ENCODE data around the gene TBP. TPM values are rescaled to one million over a fixed set of nuclear protein-coding genes. Genes with fewer than 3 reads are reported as not detected.

TBP gene
- total RNA-seq, 1 donor from 2014 or later, result 21.6 TPM

- no peak overlapping the region for H3K4me3 Mint-ChIP-seq
- DNase-seq (no peak), ATAC-seq (ENCODE audit: low read depth) (no peak)
- TF ChIP-seq, protein P1, sequence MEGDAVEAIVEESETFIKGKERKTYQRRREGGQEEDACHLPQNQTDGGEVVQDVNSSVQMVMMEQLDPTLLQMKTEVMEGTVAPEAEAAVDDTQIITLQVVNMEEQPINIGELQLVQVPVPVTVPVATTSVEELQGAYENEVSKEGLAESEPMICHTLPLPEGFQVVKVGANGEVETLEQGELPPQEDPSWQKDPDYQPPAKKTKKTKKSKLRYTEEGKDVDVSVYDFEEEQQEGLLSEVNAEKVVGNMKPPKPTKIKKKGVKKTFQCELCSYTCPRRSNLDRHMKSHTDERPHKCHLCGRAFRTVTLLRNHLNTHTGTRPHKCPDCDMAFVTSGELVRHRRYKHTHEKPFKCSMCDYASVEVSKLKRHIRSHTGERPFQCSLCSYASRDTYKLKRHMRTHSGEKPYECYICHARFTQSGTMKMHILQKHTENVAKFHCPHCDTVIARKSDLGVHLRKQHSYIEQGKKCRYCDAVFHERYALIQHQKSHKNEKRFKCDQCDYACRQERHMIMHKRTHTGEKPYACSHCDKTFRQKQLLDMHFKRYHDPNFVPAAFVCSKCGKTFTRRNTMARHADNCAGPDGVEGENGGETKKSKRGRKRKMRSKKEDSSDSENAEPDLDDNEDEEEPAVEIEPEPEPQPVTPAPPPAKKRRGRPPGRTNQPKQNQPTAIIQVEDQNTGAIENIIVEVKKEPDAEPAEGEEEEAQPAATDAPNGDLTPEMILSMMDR (IDR thresholded peaks at IDR 0.05), result no peak
- intact Hi-C loops (cut with micrococcal nuclease), result no loop called here
- CTCF ChIA-PET, result no interaction called here
- no peak overlapping the region for H3K27ac Mint-ChIP-seq
- peaks cover 12% of the 10 kb centered on the region for H3K4me1 Mint-ChIP-seq
- POLR2A ChIA-PET, result no interaction called here
- no peaks in the 10 kb centered on the region for H3K27me3 Mint-ChIP-seq
- peaks cover 85% of the 10 kb centered on the region for H3K36me3 Mint-ChIP-seq (ENCODE audit: low read depth)
- no peaks in the 10 kb centered on the region for H3K9me3 Mint-ChIP-seq
These were observed 16.8 kb upstream of the TBP start for GRCh38 chr6:170537329-170537728.

DNA sequence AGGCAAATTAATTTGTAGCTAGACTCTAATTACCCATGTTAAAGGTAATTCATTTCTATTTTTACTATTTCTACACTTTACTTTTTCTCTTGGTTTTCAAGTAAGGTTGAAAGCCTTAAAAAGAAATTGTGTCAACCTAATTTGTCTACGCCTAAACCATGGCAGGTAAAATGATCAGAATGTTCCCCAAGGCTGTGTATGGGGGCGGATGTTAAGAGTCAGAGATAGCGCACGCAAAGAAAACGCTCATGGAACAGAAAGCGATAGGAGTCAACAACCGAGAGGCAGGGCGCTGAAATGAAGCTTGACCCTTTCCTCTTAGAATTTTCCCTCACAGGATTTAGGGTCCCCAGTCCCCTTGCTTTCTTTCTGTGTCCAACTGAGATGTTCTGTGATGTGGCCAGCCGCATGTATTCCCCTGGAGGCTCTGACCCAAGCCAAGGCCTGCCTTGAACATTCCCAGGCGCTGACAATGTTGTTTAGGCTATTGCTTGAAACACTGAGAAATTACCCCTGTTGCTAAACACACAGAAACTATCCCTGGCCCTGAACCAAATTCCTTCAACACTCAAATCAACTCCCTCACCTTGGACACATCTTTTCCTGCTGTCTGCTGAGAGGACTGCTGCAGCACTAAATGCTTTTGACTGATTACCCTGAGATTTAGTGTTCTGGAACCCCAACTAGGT, 12.0 kb upstream of the TBP start:
- intact Hi-C loops (cut with micrococcal nuclease), result no loop called here
- Mint-ChIP-seq H3K36me3 (ENCODE audit: low read depth) (peaks cover 89% of the 10 kb centered on the region), H3K4me3 (no peak overlapping the region), H3K4me1 (peaks cover 13% of the 10 kb centered on the region), H3K27me3 (no peaks in the 10 kb centered on the region), H3K9me3 (no peaks in the 10 kb centered on the region), H3K27ac (no peak overlapping the region)
- DNase-seq (no peak), ATAC-seq (ENCODE audit: low read depth) (no peak)
- POLR2A ChIA-PET, result no interaction called here
- TF ChIP-seq, protein P1 (IDR thresholded peaks at IDR 0.05), result no peak
- CTCF ChIA-PET, result interaction anchor here (0.9 kb wide), 1 partner anchor 12 kb away, joined by 3 read pairs; no protein-coding TSS in a partner anchor

DNA sequence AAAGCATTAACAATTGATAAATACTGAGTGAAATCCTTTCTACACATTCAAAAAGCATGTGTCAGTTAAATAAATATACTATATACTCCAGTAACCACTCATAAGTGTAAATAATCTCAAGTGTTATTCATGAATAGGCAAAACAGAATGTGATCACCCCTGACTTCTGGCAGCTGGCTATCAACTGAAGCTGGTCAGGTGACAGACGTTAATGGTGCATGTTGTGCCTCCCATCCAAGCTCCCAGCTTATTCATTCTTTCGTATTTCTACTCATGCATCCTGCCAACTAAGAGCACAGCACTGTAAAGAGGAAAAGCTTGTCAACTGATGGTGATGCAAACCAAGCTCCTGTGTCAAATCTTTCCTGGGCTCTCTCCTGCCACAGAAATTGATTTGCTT, 8.8 kb upstream of the TBP start:
- ATAC-seq (ENCODE audit: low read depth), result no peak
- H3K27me3 Mint-ChIP-seq, result no peaks in the 10 kb centered on the region
- no peak overlapping the region for H3K4me3 Mint-ChIP-seq
- ChIA-PET POLR2A (no interaction called here), CTCF (no interaction called here)
- no peak for DNase-seq
- TF ChIP-seq, protein P1 (IDR thresholded peaks at IDR 0.05), result no peak
- H3K27ac Mint-ChIP-seq, result no peak overlapping the region
- peaks cover 90% of the 10 kb centered on the region for H3K36me3 Mint-ChIP-seq (ENCODE audit: low read depth)
- H3K4me1 Mint-ChIP-seq, result peaks cover 21% of the 10 kb centered on the region
- no peaks in the 10 kb centered on the region for H3K9me3 Mint-ChIP-seq
- intact Hi-C loops (cut with micrococcal nuclease), result no loop called here

- intact Hi-C loops (cut with micrococcal nuclease), result loop anchor here (5.0 kb wide), 2 partner anchors 261 to 466 kb away; partner anchors contain the start of gene DLL1
- POLR2A ChIA-PET, result interaction anchor here (1.0 to 3.6 kb wide), 5 partner anchors 13 to 851 kb away, joined by 4 to 40 read pairs (median 24); partner anchors contain the start of genes C6orf120, DYNLT2, ERMARD and PDCD2
These were observed 1.2 kb upstream of the TBP start, which contains the start of gene PSMB1 for GRCh38 chr6:170552765-170553533. Gene PSMB1, minus strand, starts transcription at chr6:170553307. Its CDS starts 65 bp downstream, at chr6:170553242.

More at GRCh38 chr6:170552765-170553533, 1.2 kb upstream of the TBP start, which contains the start of gene PSMB1:
- TF ChIP-seq, protein P1 (IDR thresholded peaks at IDR 0.05), result no peak
- H3K9me3 Mint-ChIP-seq, result no peaks in the 10 kb centered on the region
- H3K27ac Mint-ChIP-seq, result no peak within 1 kb of the TSS
- DNase-seq (peak; percentile 73), ATAC-seq (ENCODE audit: low read depth) (peak; percentile 36)
- H3K27me3 Mint-ChIP-seq, result no peaks in the 10 kb centered on the region
- peaks cover 26% of the 10 kb centered on the region for H3K4me1 Mint-ChIP-seq
- H3K36me3 Mint-ChIP-seq (ENCODE audit: low read depth), result peaks cover 40% of the 10 kb centered on the region
- H3K4me3 Mint-ChIP-seq, result no peak within 1 kb of the TSS
- CTCF ChIA-PET, result interaction anchor here (1.6 kb wide), 1 partner anchor 31 kb away, joined by 10 read pairs; the partner anchor contains the start of gene PDCD2

Data from activated B cell treated with CpG ODN at 0.5 μM for 24 hours (primary cell).